ENCODE measurements around the gene EHBP1. TPM values are rescaled to one million over a fixed set of nuclear protein-coding genes. Genes with fewer than 3 reads are reported as not detected.

The EHBP1 gene
- total RNA-seq, 4 donors from 2014 or later: 195 to 367 (median 212) TPM

- 21% methylated on average over 3 of the region's 3 CpGs for WGBS, 2 donors
- H3K9me3 ChIP-seq: no peaks in the 10 kb centered on the region
- peak overlapping the region in 2 of 4 donors; percentile 45 to 71 for H3K27ac ChIP-seq
- no peaks in the 10 kb centered on the region for H3K27me3 ChIP-seq
- no peak overlapping the region for H3K4me3 ChIP-seq
- DNase-seq (ENCODE audit: low spot score in 2 of 2): no peak
- H3K4me1 ChIP-seq: peaks cover 0 to 92% (median 35%) of the 10 kb centered on the region in 4 donors
- no peak for TF ChIP-seq EP300 (IDR thresholded peaks at IDR 0.05)
- TF ChIP-seq CTCF (IDR thresholded peaks at IDR 0.05): no peak
- H3K36me3 ChIP-seq: no peaks in the 10 kb centered on the region
Observed at GRCh38 chr2:62789518-62789917, 84.0 kb downstream of the EHBP1 start.

- no peak overlapping the region for H3K4me3 ChIP-seq
- peaks cover 0 to 92% (median 37%) of the 10 kb centered on the region in 4 donors for H3K4me1 ChIP-seq
- no peaks in the 10 kb centered on the region for H3K27me3 ChIP-seq
- TF ChIP-seq EP300 (IDR thresholded peaks at IDR 0.05) (no peak), POLR2A (IDR thresholded peaks at IDR 0.05) (no peak), CTCF (IDR thresholded peaks at IDR 0.05) (no peak)
- no peaks in the 10 kb centered on the region for H3K36me3 ChIP-seq
- 42 to 43% methylated on average over 3 of the region's 3 CpGs for WGBS, 2 donors
- peak overlapping the region in 2 of 4 donors; percentile 45 to 71 for H3K27ac ChIP-seq
- DNase-seq (ENCODE audit: low spot score in 2 of 2): no peak
- no peaks in the 10 kb centered on the region for H3K9me3 ChIP-seq
Observed at GRCh38 chr2:62789918-62790317, 84.4 kb downstream of the EHBP1 start.

- Histone ChIP-seq H3K27me3 (no peaks in the 10 kb centered on the region), H3K36me3 (no peaks in the 10 kb centered on the region), H3K27ac (peak overlapping the region in 2 of 4 donors; percentile 44 to 71), H3K4me1 (peaks cover 0 to 93% (median 37%) of the 10 kb centered on the region in 4 donors), H3K4me3 (no peak overlapping the region), H3K9me3 (no peaks in the 10 kb centered on the region)
- no peak for DNase-seq (ENCODE audit: low spot score in 2 of 2)
- 57 to 60% methylated on average over 2 of the region's 2 CpGs for WGBS, 2 donors
- no peak for TF ChIP-seq EP300 (IDR thresholded peaks at IDR 0.05)
- no peak for TF ChIP-seq POLR2A (IDR thresholded peaks at IDR 0.05)
- no peak for TF ChIP-seq CTCF (IDR thresholded peaks at IDR 0.05)
Observed at GRCh38 chr2:62792408-62792807, 86.9 kb downstream of the EHBP1 start.

- TF ChIP-seq EP300 (IDR thresholded peaks at IDR 0.05) (no peak), CTCF (IDR thresholded peaks at IDR 0.05) (no peak), POLR2A (IDR thresholded peaks at IDR 0.05) (no peak)
- Histone ChIP-seq H3K9me3 (no peaks in the 10 kb centered on the region), H3K4me3 (no peak overlapping the region), H3K4me1 (peaks cover 0 to 86% (median 33%) of the 10 kb centered on the region in 4 donors), H3K27ac (peak overlapping the region in 2 of 4 donors; percentile 11 to 52), H3K36me3 (no peaks in the 10 kb centered on the region), H3K27me3 (no peaks in the 10 kb centered on the region)
- WGBS, 2 donors: 91 to 98% methylated on average over 2 of the region's 2 CpGs
- DNase-seq (ENCODE audit: low spot score in 2 of 2): no peak
Observed at GRCh38 chr2:62793213-62793612, 87.7 kb downstream of the EHBP1 start.

GRCh38 chr2:62794791-62795190 lies 89.3 kb downstream of the EHBP1 start:
- TF ChIP-seq CTCF (IDR thresholded peaks at IDR 0.05): no peak
- no peak for TF ChIP-seq EP300 (IDR thresholded peaks at IDR 0.05)
- TF ChIP-seq POLR2A (IDR thresholded peaks at IDR 0.05): no peak
- Histone ChIP-seq H3K36me3 (no peaks in the 10 kb centered on the region), H3K4me3 (no peak overlapping the region)

More at GRCh38 chr2:62794791-62795190, 89.3 kb downstream of the EHBP1 start:
- no peak for DNase-seq (ENCODE audit: low spot score in 2 of 2)
- 10 to 18% methylated on average over 2 of the region's 2 CpGs for WGBS, 2 donors
- H3K27me3 ChIP-seq: no peaks in the 10 kb centered on the region
- H3K4me1 ChIP-seq: peaks cover 0 to 70% (median 21%) of the 10 kb centered on the region in 4 donors
- H3K27ac ChIP-seq: peak overlapping the region in 2 of 4 donors; percentile 49 to 52
- H3K9me3 ChIP-seq: no peaks in the 10 kb centered on the region
